Stimulated activated CD4-positive, alpha-beta T cell treated with anti-CD3 and anti-CD28 coated beads, TNF-alpha, amount 100 ng/mL, for 48 hours (primary cell): ENCODE measurements around the gene BICRA.
"Not testable (repeated sequence)": the region's sequence is repeated elsewhere in the genome, so short reads cannot be mapped to it uniquely, and the experiment has no call there.

ENCODE experiments used
- DNase-seq, 3 donors: peaks; one replicate each; pipeline ENCODE4 v3.0.0-alpha.2; 2020; ENCODE audit warnings: low read depth in 3 of 3

BICRA gene

DNA sequence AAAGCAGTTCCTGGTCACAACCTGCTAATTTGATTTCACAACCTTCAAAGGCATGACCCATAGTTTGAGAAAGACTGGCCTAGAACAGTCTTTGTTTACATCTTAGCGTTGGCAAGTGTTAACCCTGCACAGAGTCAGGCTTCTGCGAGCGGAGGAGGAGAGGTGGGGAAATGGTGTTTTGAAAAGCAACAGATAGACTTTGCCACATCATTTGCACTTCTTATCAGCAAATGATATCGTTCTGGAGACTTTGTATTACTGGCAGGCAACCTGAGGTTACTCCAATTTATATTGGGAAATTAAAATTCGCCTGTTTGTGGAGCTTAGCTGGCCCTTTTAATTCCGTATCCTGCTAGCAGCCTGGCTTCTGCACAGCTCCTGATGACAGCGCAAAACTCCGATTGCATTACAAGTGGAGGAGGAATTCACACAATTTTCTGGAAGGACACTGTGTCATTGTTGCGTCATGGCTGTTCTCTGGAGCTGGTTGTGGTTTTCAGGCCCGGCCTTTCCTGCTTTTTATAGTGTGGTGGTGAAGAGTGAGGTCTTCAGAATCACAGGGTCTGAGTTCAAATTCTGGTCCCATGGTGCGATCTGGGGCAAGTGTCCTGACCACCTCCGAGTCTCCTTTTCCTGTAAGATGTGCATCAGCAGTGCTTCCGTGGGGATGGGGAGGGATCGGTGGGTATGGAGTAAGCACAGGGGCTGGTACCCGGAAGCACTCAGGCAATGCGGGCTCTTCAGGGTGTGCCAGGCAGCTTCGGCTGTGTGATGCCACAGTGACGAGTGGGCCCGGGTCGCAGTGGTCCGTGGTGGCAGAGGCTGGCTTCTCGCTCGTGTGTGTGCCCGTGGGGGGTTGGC lies 55.2 kb downstream of the BICRA start:
- DNase-seq: no peak

DNA sequence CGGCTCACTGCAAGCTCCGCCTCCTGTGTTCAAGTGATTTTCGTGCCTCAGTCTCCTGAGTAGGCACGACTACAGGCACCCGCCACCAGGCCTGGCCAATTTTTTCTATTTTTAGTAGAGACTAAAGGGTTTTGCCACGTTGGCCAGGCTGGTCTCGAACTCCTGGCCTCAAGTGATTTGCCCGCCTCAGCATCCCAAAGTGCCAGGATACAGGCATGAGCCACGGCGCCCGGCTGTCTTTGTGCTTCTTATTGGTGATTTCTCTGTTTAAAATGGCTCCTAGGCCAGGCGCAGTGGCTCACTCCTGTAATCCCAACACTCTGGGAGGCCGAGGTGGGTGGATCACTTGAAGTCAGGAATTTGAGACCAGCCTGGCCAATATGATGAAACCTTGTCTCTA lies 59.6 kb downstream of the BICRA start:
- not testable (repeated sequence) for DNase-seq

DNA sequence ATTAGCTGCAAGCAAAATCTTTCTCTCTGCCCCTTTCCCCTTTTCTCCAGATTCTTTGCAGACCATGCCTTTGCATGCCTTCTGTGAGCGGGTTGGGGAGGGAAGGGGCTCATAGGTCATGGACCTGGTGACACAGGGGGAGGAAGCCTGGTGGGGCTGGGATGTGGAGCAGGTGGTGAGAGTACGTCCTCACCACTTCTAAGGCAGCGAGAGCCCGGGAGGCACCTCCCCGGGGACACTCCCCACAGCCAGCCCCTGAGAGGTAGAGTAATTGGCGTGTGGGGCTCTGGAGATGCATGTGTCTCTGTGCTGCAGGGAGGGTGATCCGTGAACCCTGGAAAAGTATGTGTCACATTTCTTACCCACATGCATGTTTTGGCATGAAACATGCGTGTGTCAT lies 61.8 kb downstream of the BICRA start:
- no peak for DNase-seq

DNA sequence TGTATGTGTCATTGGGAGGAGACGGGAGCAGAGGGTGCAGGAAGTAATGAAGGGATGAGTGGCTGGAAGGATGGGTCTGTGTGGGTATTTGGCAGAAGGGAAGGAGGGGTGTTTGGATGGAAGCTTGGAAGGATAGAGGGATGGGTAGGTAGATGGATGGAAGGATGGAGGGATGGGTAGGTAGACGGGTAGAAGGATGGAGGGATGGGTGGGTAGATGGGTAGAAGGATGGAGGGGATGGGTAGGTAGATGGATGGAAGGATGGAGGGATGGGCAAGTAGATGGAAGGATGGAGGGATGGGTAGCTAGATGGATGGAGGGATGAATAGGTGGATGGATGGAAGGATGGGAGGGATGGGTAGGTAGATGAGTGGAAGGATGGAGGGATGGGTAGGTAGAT lies 62.6 kb downstream of the BICRA start:
- DNase-seq: no peak

DNA sequence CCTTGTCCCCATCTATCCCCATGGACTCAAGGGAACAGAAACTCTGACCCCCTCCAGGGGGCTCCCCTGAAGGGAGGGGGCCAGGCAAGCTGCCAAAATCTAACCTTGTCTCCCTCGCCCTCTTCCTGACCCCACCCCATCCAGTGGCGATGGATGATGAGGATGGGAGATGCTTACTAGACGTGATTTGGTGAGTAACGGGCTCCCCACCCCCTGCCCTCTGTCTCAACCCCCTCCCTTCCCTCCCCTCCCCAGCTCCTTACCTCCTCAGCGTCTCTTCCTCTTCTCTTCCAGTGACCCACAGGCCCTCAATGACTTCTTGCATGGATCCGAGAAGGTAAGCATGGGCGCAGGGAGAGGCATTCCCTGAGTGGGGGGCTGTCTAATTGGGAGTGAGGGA lies 64.5 kb downstream of the BICRA start:
- DNase-seq: no peak

DNA sequence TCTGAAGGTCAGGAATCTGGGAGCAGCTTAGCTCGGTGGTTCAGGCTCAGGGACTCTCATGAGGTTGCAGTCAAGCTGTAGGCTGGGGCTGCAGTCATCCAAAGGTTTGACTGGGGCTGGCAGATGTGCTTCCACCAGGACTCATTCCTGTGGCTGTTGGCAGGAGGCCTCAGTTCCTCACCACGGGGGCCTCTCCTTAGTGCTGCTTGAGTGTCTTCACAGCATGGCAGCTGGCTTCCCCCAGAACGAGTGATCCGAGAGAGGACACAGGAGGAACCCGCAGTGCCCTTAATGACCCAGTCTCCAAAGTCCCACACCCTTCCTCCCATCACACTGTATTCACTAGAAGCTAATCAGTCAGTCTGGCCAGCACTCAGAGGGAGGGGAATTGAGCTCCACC lies 65.6 kb downstream of the BICRA start:
- no peak for DNase-seq

DNA sequence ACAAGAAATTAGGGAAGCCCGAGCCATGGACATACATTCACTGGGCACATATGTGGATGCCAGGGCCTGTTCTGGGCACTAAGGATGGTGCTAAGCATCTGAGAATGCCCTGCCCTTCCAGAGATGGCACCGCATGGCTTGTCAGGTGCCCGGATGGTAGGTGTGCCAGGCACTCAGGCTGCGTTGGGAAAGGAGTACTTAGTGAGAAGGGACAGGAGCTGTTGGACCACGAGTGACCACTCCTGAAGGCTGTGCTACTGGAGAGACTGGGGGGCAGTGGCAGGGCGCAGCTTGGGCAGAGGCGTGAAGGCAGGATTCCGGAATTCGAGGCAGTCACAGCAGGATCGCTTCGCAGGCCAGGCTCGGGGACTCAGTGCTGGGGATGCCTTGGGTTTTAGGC lies 66.3 kb downstream of the BICRA start:
- DNase-seq: no peak

DNA sequence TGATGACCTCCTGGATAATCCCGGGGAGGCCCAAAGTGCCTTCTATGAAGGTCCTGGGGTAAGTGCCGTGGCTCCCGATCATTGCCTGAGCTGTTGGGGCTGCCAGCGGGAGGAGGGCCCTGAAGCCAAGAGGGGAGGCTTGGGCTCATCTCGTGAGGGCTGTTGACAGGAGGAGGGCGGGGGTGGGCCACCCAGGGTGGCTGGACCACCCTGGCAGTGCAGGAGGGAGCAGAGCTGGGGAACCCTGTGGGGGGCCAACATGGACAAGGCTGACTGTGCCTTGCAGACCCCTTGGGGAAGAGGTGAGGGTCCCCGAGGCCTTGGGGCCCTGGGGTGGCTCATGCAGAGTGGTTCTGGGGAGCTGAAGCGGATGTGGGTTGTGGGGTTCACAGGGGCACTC lies 66.9 kb downstream of the BICRA start:
- DNase-seq: no peak

DNA sequence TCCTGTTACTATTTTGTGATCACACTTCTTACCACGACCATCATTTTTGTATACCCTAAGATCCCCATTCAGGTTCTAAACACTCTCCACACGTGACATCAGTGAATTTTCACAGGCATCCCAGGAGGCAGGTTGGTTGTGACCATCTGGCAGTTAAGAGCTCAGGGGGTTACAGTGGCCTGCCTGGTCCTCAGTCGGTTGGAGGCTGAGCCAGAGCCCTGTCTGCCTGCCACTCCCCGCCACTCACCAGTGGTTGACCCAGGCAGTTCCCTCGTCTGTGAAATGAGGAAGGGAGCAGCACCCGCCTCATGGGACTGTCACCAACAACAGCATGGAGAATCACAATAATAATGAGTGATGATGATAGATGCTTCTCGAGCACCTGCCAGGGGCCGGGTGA lies 67.9 kb downstream of the BICRA start:
- no peak for DNase-seq

DNA sequence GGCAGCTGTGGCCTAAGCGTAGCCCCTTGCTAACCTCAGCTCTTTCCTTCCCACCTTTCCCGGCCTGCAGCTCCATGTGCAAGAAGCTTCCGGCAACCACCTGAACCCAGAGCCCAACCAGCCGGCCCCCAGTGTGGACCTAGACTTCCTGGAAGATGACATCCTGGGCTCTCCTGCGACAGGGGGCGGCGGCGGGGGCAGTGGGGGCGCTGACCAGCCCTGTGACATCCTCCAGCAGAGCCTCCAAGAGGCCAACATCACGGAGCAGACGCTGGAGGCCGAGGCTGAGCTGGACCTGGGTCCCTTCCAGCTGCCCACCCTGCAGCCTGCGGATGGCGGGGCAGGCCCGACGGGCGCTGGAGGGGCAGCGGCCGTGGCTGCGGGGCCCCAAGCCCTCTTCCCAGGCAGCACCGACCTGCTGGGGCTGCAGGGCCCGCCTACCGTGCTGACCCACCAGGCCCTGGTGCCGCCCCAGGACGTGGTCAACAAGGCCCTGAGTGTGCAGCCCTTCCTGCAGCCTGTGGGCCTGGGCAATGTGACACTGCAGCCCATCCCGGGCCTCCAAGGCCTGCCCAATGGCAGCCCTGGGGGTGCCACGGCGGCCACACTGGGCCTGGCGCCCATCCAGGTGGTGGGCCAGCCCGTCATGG lies 70.4 kb downstream of the BICRA start:
- no peak for DNase-seq

DNA sequence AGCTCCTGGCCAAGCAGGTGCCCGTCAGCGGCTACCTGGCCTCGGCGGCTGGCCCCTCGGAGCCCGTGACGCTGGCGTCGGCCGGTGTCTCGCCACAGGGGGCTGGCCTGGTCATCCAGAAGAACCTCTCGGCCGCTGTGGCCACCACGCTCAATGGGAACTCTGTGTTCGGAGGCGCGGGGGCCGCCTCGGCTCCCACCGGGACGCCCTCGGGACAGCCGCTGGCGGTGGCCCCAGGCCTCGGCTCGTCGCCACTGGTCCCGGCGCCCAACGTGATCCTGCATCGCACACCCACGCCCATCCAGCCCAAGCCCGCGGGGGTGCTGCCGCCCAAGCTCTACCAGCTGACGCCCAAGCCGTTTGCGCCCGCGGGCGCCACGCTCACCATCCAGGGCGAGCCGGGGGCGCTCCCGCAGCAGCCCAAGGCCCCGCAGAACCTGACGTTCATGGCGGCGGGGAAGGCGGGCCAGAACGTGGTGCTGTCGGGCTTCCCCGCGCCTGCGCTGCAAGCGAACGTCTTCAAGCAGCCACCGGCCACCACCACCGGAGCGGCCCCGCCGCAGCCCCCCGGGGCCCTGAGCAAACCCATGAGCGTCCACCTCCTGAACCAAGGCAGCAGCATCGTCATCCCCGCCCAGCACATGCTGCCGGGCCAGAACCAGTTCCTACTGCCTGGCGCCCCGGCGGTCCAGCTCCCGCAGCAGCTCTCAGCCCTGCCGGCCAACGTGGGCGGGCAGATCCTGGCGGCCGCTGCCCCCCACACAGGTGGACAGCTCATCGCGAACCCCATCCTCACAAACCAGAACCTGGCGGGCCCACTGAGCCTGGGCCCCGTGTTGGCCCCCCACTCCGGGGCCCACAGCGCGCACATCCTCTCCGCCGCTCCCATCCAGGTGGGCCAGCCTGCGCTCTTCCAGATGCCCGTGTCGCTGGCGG lies 71.3 kb downstream of the BICRA start:
- DNase-seq: no peak

DNA sequence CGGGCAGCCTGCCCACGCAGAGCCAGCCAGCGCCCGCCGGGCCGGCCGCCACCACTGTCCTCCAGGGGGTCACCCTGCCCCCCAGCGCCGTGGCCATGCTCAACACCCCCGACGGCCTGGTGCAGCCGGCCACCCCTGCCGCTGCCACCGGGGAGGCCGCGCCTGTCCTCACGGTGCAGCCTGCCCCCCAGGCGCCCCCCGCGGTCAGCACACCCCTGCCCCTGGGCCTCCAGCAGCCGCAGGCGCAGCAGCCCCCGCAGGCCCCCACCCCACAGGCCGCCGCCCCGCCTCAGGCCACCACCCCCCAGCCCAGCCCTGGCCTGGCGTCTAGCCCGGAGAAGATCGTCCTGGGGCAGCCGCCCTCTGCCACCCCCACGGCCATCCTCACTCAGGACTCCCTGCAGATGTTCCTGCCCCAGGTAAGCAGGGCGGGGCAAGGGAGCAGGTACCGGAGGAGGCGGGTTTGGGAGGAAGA lies 72.0 kb downstream of the BICRA start:
- DNase-seq: no peak

DNA sequence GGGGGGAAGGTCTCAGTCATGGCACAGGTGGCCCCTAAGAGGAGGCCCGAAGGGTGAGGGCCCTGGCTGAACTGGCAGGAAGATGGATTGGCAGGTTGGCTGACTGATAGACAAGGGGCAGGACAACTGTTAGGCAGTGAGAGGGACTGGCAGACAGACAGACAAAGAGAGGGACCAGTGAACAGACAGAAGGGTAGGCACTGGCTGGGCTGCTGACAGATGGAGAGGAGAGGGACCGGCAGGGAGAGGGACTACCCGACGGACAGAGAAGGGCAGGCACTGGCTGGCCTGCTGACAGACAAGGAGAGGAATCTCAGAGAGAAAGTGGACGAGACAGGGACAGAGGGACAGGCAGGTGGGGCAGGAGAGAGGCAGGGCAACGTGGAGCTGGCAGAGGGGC lies 72.5 kb downstream of the BICRA start:
- no peak for DNase-seq

DNA sequence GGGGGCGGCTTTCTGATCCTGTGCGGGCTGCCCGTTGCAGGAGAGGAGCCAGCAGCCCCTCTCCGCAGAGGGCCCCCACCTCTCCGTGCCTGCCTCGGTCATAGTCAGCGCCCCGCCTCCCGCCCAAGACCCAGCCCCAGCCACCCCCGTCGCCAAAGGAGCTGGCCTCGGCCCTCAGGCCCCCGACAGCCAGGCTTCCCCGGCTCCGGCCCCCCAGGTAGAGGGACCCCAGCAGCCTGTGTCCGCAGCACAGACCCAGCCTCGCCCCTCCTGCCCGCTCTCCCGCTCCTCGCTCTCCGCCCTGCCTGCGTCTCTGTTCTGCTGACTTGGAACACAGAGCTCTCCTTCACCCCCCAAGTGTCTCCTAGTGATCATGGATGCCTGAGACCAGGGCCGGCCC lies 73.0 kb downstream of the BICRA start:
- no peak for DNase-seq

DNA sequence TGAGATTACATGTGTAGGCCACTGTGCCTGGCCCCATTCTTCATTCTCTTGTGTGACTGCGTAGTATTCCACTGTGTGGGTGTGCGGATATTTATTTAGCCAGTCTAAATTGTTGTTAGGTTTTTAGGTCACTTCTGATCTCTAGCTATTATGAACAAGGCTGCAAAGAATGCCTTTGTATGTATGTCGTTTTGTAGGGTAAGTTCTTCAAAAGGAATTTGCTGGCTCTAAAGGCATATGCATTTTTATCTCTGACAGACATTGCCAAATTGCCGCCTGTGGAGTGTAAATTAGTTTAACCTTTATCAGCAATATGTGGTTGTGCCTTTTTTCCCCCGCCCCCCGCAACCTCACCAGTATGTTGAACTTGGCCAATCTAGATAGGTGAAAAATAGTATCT lies 74.0 kb downstream of the BICRA start:
- DNase-seq: no peak

DNA sequence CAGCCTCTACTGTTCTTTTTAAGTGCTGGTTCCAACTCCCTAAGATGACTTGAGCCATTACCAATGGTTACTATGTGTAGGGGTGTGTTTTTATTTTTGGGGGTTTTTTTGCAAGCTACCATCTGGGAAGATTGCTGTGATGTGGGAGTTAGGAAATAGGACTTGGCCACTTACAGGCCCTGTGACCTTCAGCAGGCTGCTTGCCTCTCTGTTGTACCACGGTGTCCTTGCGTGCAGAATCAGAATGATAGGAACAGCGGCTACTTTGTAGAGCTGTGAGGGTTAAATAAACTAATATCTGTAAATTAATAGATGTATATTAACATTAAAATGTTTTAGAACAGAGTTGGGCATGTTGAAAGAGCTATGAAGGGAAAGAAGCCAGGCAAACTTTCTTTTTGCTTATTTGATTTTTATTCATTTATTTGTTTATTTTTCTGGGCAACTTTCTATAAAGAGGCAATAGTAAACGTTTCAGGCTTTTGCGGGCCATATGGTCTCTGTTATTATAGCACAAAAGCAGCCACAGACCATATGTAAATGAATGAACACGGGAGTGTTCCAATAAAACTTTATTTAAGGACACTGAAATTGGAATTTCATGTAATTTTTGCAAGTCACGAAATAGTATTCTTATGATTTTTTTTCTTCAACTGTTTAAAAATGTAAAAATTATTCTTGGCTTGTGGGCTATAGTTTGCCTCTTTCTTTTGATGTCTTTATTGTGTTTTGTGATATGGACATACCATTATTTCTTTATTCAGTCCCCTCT lies 77.9 kb downstream of the BICRA start:
- no peak for DNase-seq

DNA sequence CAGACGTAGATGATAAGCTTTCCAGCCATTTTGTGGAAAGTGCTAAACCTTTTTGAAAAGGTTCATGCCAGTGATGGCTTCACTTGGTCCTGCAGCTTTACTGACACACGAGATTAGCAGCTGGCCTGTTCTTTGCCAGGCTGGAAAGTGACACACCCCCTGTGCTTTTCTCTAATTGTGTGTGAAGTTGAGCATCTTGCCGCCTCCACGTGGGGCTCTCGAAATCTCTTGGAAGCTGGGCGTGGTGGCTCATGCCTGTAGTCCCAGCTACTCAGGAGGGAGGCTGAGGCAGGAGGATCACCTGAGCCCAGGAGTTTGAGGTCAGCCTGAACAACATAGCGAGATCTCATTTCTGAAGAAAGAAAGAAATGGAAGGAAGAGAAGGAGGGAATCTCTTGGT lies 79.0 kb downstream of the BICRA start:
- no peak for DNase-seq

DNA sequence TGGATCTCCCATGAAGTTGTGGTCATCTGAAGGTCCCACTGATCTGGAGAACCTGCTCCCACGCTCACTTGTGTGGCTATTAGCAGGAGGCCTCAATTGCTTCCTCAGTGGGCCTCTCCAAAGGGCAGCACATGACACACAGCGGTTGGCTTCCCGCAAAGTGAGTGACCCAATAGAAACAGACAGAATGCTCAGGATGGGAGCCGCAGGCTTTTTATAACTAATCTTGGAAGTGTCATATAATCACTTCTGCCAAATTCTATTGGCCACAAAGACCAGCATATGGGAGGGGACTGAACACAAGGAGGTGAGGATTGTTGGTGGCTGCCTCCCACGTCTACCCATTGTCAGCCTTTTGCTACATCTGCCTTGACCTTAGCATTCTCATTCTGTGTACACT lies 82.2 kb downstream of the BICRA start:
- DNase-seq: no peak

DNA sequence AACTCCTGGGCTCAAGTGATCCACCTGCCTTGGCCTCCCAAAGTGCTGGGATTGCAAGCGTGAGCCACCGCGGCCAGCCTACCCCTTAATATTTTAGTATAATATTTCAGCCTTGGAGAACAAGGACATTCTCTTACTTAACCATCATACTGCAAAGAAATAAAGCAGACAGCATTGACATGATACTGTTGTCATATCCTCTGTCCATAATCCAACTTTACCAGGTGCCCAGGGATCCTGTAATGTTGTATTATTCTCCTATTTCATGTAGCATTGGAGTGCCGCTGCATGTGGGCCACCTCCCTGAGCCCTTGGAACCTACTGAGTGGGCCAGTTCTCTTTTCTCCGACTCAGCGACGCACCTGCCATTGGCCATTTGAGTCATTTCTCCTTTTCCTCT lies 82.8 kb downstream of the BICRA start:
- DNase-seq: no peak

DNA sequence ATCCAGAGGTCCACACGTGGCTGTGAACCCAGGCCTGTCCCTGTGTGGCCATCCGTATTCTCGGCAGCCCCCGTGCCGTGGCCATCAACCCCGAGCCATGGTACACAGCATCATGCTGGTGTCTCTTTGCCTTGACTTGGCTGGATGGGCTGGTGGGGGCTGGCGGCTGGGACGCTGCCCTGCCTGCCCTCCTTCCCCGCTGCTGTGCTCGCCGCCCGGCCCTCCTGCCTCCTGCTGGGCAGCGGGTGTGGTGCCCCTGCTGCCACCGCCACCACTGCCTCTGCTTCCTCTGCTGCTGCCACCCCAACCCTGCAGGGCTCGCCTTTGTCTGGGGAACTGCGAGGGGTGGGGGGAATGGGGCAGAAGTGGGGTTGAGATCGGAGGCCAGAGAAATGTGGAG lies 84.6 kb downstream of the BICRA start:
- no peak for DNase-seq

DNA sequence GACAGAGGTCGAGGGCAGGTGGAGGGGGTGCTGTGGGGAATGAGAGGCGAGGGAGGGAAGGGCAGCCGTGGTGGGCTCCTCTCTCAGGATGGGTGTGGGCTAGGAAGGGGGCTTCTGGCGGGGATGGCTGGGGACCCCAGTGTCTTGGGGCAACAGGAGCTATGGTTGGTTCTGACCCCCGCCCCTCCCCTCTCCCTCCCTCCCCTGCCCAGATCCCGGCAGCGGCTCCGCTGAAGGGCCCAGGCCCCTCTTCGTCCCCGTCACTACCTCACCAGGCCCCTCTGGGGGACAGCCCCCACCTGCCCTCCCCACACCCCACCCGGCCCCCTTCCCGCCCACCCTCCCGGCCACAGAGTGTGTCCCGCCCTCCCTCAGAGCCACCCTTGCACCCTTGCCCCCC lies 85.0 kb downstream of the BICRA start:
- DNase-seq: no peak
